Panc1 (cell line): Measurements from ENCODE around the gene ADAMTS1. TPM values are rescaled to one million over a fixed set of nuclear protein-coding genes. Genes with fewer than 3 reads are reported as not detected.

Experiments used
- ATAC-seq: fragments of 200-7000 bp; cut with Tn5 transposase; 2 replicates; pipeline ENCODE4 v1.9.1; 2020; ENCODE audit warnings: mild to moderate bottlenecking, moderate library complexity
- BruUV-seq: library from RNA; stranded (reverse); fragments of 400-500 nt; replicated peaks from 2 replicates; lab custom pipeline; 2021; lab: Mats Ljungman, UMichigan
- CTCF ChIA-PET: fragments of 300-600 bp; sonication (Branson Sonifier 250); formaldehyde crosslinking; loops from one replicate; lab custom pipeline; 2022; ENCODE audit warnings: antibody characterized with exemption; lab: Charles Lee
- POLR2A ChIA-PET: fragments of 300-600 bp; sonication (Branson Sonifier 250); formaldehyde crosslinking; loops from one replicate; lab custom pipeline; 2022; ENCODE audit warnings: antibody characterized with exemption; lab: Charles Lee
- DNase-seq: peaks from one replicate; pipeline ENCODE4 v3.0.0-alpha.2; 2010; ENCODE audit warnings: low read depth, low spot score
- H3K27ac ChIP-seq: 2 replicates; pipeline ENCODE4 v1.5.1; 2011; ENCODE audit warnings: mild to moderate bottlenecking, low read length, inconsistent platforms
- H3K27me3 ChIP-seq: fragments of 200-500 bp; sonication (Bioruptor generic); 2 replicates; pipeline ENCODE4 v1.6.0; 2014; ENCODE audit warnings: low read length, inconsistent platforms; ENCODE audit not compliant: control insufficient read depth, insufficient read depth
- H3K36me3 ChIP-seq: fragments of 200-500 bp; sonication (Bioruptor generic); 2 replicates; pipeline ENCODE4 v1.5.1; 2014; ENCODE audit warnings: inconsistent platforms, mild to moderate bottlenecking, low read length, moderate library complexity; ENCODE audit not compliant: control insufficient read depth, insufficient read depth
- H3K4me1 ChIP-seq: 2 replicates; pipeline ENCODE4 v1.5.1; 2011; ENCODE audit warnings: inconsistent platforms, mild to moderate bottlenecking, low read length, moderate library complexity; ENCODE audit not compliant: control insufficient read depth, insufficient read depth
- H3K4me3 ChIP-seq, 2 experiments: 2 replicates each; pipeline ENCODE4 v1.5.1; 2011 to 2012; ENCODE audit warnings: low read depth in 2 of 2, low read length in 2 of 2, mild to moderate bottlenecking in 2 of 2, inconsistent platforms in 1 of 2, moderate library complexity in 1 of 2
- H3K9me3 ChIP-seq: fragments of 200-500 bp; sonication (Bioruptor generic); 2 replicates; pipeline ENCODE4 v1.5.1; 2014; ENCODE audit warnings: low read depth, mild to moderate bottlenecking, inconsistent platforms, low read length, moderate library complexity; ENCODE audit not compliant: control insufficient read depth, insufficient read depth
- POLR2AphosphoS5 ChIP-seq: IDR thresholded peaks from 2 replicates; pipeline ENCODE4 v1.6.1; 2012; ENCODE audit warnings: mild to moderate bottlenecking, low read depth, low read length, moderate library complexity
- SIN3A ChIP-seq: IDR thresholded peaks from 2 replicates; pipeline ENCODE4 v1.6.1; 2012; ENCODE audit warnings: low read depth, mild to moderate bottlenecking, low read length, moderate library complexity, borderline replicate concordance; ENCODE audit not compliant: insufficient read depth
- TCF7L2 ChIP-seq: IDR thresholded peaks from 2 replicates; pipeline ENCODE4 v1.6.1; 2011; ENCODE audit warnings: mild to moderate bottlenecking, low read depth, low read length, inconsistent platforms
- in situ Hi-C: cut with HindIII; loops from 2 replicates; pipeline ENCODE4 v1.10.0; 2016; ENCODE audit warnings: low sequenced_read_pairs, low pct_unique_long_range_greater_than_20kb
- intact Hi-C: fragments of 100-400 bp; cut with micrococcal nuclease; formaldehyde crosslinking; loops from one replicate; pipeline ENCODE4 v1.10.0; 2022; ENCODE audit not compliant: unreplicated experiment
- total RNA-seq: library from RNA; stranded (reverse); gene quantifications from one replicate; pipeline ENCODE4 v1.2.1, GENCODE V29; 2021; ENCODE audit not compliant: unreplicated experiment
- TF ChIP-seq, protein P1 (sequence below): fragments of 450-650 bp; IDR thresholded peaks from 2 replicates; pipeline ENCODE4 v1.5.1; 2017; ENCODE audit warnings: mild to moderate bottlenecking
- TF ChIP-seq, protein P2 (sequence below), 2 experiments: IDR thresholded peaks; 2 replicates each; pipeline ENCODE4 v1.6.1; 2011 to 2012; ENCODE audit warnings: low read depth in 2 of 2, control low read depth in 1 of 2, low read length in 1 of 2, mild to moderate bottlenecking in 1 of 2, moderate library complexity in 1 of 2; ENCODE audit not compliant: insufficient read depth in 1 of 2

ADAMTS1 gene
- total RNA-seq, 1 experiment from 2014 or later = 3.3 TPM

- DNase-seq (no peak), ATAC-seq (no peak)
- intact Hi-C loops = no loop called here
- Histone ChIP-seq H3K27me3 (no peaks in the 10 kb centered on the region), H3K4me3 (no peak overlapping the region), H3K4me1 (no peaks in the 10 kb centered on the region), H3K9me3 (no peaks in the 10 kb centered on the region), H3K36me3 (no peaks in the 10 kb centered on the region), H3K27ac (no peak overlapping the region)
- in situ Hi-C loops = no loop called here
- TF ChIP-seq TCF7L2 = no peak
- TF ChIP-seq, protein P1, sequence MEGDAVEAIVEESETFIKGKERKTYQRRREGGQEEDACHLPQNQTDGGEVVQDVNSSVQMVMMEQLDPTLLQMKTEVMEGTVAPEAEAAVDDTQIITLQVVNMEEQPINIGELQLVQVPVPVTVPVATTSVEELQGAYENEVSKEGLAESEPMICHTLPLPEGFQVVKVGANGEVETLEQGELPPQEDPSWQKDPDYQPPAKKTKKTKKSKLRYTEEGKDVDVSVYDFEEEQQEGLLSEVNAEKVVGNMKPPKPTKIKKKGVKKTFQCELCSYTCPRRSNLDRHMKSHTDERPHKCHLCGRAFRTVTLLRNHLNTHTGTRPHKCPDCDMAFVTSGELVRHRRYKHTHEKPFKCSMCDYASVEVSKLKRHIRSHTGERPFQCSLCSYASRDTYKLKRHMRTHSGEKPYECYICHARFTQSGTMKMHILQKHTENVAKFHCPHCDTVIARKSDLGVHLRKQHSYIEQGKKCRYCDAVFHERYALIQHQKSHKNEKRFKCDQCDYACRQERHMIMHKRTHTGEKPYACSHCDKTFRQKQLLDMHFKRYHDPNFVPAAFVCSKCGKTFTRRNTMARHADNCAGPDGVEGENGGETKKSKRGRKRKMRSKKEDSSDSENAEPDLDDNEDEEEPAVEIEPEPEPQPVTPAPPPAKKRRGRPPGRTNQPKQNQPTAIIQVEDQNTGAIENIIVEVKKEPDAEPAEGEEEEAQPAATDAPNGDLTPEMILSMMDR = no peak
- TF ChIP-seq SIN3A = no peak
- no peak for TF ChIP-seq POLR2AphosphoS5
- TF ChIP-seq, protein P2, sequence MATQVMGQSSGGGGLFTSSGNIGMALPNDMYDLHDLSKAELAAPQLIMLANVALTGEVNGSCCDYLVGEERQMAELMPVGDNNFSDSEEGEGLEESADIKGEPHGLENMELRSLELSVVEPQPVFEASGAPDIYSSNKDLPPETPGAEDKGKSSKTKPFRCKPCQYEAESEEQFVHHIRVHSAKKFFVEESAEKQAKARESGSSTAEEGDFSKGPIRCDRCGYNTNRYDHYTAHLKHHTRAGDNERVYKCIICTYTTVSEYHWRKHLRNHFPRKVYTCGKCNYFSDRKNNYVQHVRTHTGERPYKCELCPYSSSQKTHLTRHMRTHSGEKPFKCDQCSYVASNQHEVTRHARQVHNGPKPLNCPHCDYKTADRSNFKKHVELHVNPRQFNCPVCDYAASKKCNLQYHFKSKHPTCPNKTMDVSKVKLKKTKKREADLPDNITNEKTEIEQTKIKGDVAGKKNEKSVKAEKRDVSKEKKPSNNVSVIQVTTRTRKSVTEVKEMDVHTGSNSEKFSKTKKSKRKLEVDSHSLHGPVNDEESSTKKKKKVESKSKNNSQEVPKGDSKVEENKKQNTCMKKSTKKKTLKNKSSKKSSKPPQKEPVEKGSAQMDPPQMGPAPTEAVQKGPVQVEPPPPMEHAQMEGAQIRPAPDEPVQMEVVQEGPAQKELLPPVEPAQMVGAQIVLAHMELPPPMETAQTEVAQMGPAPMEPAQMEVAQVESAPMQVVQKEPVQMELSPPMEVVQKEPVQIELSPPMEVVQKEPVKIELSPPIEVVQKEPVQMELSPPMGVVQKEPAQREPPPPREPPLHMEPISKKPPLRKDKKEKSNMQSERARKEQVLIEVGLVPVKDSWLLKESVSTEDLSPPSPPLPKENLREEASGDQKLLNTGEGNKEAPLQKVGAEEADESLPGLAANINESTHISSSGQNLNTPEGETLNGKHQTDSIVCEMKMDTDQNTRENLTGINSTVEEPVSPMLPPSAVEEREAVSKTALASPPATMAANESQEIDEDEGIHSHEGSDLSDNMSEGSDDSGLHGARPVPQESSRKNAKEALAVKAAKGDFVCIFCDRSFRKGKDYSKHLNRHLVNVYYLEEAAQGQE (IDR thresholded peaks at IDR 0.05; ENCODE audit: insufficient read depth in 1 of 2, low read depth in 2 of 2, low read length in 1 of 2) = no peak
- ChIA-PET CTCF (no interaction called here), POLR2A (no interaction called here)
- no TSS peak for BruUV-seq
Observed at GRCh38 chr21:26888931-26889330, 43.7 kb upstream of the ADAMTS1 start.

GRCh38 chr21:26888256-26888655 is 43.0 kb upstream of the ADAMTS1 start:
- Histone ChIP-seq H3K9me3 (no peaks in the 10 kb centered on the region), H3K27ac (no peak overlapping the region), H3K4me1 (no peaks in the 10 kb centered on the region), H3K36me3 (no peaks in the 10 kb centered on the region), H3K4me3 (no peak overlapping the region), H3K27me3 (no peaks in the 10 kb centered on the region)
- in situ Hi-C loops (no loop called here), intact Hi-C loops (no loop called here)
- no peak for TF ChIP-seq SIN3A
- TF ChIP-seq POLR2AphosphoS5 = no peak
- TF ChIP-seq, protein P1 = no peak
- TF ChIP-seq, protein P2 (IDR thresholded peaks at IDR 0.05; ENCODE audit: insufficient read depth in 1 of 2, low read depth in 2 of 2, low read length in 1 of 2) = no peak
- no peak for TF ChIP-seq TCF7L2
- CTCF ChIA-PET = no interaction called here
- no TSS peak for BruUV-seq
- ATAC-seq (no peak), DNase-seq (no peak)
- POLR2A ChIA-PET = no interaction called here
